HG03354 (cell line): Measurements from ENCODE around the gene TMF1.
A peak's percentile ranks its signal among the peaks of the same experiment; 100 is the strongest.

Source experiments
- ATAC-seq: cut with Tn5 transposase; IDR thresholded peaks from one replicate; pipeline ENCODE4 v1.9.1; 2021; ENCODE audit warnings: mild to moderate bottlenecking; ENCODE audit not compliant: unreplicated experiment, poor library complexity, severe bottlenecking

TMF1 gene

DNA sequence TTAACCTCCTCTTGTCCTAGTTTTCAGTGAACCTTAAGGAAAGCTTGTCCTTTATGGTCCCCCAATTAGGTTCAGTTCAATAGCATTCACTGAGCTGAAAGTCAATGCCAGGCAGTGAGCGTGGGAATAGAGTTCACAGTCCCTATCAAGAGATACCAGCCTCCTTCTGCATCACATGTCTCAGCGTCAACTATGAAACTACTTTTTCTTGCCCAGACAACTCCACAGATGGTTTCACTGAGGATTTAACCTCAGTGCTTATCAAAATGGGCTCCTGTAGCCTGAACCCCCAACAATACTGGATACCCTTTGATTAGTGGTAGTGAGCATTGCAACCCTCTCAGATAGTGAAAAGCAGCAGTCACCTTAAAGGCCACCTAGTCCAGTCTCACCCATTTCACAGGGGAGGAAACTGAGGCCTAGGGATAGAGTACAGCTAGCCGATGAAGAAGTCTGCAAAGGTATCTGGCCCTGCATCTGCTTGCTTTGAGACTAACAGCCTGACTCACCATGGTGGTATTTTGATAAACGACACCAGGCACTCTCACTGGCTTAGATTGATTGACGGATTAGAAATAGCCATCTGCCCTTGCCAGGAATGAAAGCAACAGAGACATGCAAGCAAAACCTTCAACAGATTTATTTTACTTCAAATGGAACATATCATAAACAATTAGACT is 29.6 kb upstream of the TMF1 start:
- ATAC-seq: no peak

DNA sequence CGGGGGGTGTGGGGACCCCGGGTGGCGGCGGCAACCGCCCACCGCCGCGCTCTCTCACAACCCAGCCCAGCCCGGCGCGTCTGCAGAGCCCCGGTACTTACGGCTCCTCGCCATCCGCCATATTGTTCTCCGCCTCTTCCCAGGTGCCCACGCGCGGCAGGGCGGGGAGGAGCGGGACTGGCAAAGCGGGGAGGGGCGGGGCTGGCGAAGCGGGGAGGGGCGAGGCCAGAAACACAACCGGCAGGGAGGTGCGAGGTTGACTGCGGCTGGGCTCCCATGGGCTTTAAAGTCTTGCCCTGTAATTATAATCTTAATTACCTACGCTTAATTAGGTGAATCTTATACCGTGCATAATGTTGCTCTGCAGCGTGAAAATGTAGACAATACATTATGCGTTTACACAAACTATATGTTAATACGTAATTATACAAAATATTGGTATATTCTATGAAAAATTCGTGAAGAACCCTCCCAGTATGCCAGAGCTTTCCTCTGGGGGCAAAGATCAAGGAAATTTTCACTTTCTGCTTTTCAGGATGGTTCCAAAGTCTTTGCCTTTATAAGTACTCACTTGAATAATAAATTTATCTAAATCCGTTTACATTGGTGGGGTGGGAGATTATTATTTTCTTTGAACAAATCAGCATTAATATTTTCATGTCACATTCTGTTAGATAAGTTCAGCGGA is 28.2 kb upstream of the TMF1 start, which contains the start of gene UBA3:
Gene UBA3 (minus strand): TSS at position 133 of the 688 bp plus-strand sequence. CDS start 12 bp downstream, at position 121.
- peak; percentile 62 for ATAC-seq

DNA sequence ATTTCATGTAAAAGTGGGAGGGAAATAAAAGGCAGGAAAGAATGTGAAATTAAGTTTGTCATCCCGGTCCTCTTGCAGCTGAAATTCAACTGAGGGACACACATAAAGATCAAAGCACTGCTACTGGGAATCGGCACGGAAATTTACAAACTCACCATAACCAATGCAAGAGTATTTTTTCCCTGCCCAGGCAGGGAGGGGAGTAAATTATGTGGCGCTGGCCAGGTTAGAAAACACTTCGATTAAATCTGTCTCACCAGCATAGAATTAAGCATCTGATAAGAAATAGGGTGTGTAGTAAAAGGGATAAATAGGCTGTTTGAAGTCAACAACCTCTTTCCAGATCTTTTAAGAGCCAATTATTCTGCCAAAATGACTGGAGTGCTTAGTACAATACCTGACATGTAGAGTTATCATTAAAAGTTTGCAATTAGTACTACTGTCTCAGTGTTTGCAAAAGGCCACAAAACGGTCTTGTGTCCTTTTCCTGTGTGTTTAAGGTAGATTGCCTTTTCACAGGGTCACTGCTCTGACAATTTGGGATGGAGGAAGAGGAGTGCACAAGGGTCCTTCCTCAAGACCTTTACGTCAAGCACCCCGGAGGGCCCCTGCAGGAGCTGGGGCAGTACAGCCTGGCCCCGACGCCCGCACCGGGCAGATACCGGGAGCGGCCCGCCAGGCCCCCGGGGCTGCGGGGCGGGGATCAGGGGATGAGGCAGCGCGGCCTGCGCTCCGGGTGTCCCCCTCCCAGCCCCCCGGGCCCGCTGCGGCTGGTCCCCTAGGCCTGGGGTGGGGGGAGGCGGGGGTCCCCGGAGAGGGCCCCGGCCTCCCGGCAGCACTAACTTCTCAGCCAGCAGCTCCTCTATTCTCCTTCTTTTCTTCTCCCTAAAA is 27.4 kb upstream of the TMF1 start:
- peak; percentile 27 for ATAC-seq

DNA sequence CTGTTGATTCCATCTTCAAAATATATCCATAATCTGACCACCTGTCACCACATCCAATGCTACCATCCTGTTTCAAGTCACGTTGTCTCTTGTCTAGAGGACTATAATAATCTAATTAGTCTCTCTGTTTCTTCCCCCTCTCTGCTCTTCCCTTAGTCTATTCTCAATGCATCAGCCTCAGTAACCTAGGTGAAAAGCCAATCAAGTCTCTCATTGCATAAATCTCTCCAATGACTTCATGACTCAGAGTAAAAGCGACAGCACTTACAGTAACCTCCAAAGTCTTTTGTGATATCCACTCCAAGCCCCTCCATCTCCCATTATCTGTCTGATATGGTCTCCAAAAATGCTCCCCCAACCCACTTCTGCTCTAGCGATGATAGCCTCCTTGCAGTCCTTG is 20.8 kb upstream of the TMF1 start:
- ATAC-seq: no peak

DNA sequence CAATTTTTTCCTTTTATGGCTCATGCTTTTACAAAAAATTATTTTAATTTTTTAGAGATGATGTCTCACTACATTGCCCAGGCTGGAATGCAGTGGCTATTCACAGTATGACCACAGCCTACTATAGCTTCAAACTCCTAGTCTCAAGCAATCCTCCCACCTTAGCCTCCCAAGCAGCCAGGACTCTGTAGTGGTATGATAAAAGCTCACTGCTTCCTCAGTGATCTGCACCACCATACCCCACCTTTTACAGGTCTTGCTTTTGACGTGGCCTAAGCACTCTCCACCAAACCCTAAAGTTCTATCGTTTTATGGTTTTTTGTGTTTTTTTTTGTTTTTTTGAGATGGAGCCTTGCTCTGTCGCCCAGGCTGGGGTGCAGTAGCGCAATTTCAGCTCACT is 14.0 kb upstream of the TMF1 start:
- no peak for ATAC-seq

DNA sequence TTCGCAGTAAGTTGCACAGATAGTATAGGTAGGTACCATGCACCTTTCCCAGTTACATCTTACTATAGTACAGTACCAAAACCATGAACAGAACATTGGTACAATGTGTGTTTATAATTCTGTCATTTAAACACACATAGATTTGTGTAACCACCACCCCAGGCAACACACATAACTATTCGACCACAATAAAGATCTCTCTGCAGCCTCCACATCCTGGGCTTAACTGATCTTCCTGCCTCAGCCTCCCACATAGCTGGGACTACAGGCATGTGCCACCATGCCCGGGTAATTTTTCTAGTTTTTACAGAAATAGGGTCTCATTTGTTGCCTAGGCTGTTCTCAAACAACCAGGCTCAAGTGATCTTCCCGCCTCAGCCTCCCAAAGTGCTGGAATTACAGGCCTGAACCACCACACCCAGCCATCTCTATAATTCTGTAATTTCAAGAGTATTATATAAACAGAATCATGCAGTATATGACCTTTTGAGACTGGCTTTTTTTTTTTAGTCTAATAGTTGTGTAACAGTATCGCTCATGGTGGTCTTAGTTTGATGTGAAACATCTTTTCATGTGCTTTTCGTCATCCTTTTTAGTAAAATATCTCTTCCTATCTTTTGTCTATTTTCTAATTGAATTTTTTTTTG is 13.3 kb upstream of the TMF1 start:
- no peak for ATAC-seq

DNA sequence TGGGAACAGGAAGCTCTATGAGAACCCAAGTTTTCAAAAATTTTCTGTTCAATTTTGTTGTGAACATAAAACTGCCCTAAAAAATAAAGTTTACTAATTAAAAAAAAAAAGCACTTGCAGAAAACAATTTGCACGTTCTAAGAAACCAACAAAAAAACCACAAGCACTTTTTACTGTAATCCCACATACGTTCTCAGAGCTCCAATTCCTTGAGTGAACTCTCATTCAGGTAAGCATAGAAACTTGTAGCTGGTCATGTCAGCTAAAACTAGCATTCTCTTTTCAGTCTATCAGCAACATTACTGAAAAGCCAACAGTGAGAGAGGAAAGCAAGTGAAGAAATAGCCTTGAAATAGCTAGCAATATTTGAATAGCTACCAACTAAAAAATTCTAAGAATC is 11.5 kb upstream of the TMF1 start:
- no peak for ATAC-seq

DNA sequence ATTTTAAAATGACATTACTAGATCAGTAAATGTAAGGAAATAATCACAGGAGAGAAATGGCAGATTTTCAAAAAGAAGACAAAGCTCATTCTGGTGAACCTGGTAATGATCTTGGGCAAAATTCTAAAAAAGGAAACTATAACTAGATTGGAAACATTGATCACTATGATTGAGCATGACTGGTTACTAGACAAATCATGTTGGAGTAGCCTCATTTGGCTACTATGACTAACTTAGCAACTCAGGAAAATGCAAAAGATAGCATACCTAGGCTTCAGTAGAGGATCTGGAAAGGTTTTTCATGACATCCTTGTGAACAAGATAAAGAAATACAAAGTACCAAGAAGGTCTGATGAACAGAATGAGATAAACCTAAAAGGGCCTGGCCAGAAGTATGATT is 7.6 kb upstream of the TMF1 start:
- ATAC-seq: no peak

DNA sequence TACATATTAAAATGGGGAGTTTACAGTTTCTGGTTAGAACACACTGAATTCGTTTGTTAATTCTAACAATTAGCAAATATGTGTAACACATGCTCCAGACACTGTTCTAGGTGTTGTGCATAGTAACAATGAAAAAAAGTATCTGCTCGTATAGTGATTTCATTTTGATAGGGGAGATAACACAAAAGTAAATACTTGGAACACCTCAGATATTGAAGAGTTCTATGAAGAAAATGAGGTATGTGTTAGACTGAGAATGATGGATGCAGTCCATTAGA is 6.8 kb upstream of the TMF1 start:
- no peak for ATAC-seq

DNA sequence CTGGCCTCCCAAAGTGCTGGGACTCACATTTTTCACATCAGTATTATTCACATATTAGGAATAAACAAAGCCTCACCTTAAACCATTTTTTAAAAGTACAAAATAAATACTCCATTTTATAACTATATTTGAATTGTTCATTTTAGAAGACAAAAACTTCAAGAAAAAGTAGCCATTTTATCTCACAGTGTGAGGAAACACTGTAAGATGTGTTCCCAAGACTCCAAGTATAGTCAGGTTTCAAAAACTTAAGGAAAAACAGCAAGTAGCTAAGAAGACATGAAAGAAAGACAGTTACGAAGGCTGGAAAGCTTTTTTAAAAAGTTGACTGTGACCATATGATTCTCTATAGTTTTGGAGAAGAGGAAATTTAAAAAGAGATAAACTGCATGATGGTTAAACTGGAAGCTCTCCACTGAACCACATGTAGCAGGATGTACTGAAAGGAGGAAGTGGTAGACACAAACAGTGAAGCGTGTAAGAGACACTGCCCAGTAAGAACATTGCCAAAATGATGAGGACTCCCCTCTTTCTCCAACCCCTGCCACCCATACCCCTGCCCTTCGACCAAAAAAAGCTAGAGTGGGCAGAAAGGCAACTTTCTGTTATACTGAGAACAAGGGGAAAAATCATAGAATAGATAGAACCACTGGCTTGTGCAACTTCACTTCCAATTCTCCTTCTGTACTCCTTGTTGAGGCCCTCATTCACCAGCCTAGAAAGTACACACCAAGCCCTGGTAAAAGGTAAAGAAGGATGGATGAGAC is 6.2 kb upstream of the TMF1 start:
- ATAC-seq: peak; percentile 99

DNA sequence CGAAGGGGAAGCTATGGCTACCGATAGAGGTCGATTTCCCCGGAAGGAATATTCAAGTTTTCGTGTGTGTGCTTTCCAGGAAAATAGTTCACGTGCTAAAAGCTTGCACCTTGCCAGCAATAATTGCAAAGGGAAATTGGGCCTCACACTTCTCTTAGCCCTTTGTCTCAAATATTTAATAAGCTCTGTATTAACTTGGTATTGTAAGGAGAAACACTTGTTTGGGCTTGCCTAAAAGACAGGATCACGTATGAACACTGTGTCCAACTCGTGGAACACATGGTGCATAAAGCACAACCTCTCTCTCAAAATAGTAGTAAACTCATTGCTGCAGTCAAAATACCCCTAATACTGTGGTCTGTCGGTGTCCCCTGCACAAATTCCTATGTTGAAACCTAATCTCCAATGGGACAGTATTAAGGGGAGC is 352 bp upstream of the TMF1 start:
- ATAC-seq: peak; percentile 7

DNA sequence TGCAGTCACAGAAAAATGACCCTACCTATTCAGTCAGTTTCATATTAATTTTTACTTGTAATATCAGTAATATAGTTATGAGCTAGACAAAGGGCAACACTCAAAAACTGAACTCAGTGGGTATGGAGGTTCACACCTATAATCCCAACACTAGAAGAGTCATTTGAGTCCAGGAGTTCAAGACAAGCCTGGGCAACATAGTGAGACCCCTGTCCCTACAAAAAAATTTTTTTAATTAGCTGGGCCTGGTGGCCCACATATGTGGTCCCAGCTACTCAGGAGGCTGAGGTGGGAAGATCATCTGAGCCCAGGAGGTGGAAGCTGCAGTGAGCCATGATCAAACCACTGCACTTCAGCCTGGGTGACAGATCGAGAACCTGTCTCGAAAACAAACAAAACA is 3.1 kb downstream of the TMF1 start:
- no peak for ATAC-seq

DNA sequence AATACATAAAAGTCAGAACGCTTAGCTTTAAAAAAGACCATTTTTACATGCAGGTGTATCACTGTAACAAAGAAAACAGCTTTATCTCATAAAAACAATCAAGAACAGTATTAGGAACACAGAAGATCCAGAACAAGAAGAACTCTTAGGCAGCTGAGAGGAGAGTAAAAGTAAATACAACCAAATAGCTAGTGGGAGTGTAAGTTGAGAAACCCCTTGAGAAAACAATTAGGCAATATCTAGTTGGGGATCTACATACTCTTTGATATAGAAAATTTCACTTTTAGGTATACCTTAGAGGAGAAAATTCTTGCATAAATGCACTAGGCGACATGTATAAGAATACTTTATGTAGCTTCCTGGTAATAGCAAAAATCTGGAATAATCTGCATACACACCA is 7.5 kb downstream of the TMF1 start:
- no peak for ATAC-seq

DNA sequence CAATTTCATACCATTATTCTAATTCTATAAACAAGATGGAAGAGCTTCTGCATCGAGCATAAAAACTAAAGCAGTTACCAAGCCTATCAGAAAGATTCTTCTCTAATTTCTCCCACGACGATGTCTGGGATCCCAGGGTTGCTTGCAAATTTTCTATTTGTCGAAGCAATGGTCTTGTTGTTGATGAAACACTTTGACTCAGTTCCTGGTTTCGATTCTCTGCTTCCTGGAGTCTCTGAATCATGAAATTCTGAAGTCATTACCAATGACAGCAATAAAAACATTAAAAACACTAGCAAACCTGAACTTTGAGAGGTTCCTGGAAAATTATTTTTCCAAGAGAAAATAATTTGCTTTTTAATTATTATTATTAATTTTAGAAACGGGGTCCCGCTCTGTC is 18.7 kb downstream of the TMF1 start:
- no peak for ATAC-seq

DNA sequence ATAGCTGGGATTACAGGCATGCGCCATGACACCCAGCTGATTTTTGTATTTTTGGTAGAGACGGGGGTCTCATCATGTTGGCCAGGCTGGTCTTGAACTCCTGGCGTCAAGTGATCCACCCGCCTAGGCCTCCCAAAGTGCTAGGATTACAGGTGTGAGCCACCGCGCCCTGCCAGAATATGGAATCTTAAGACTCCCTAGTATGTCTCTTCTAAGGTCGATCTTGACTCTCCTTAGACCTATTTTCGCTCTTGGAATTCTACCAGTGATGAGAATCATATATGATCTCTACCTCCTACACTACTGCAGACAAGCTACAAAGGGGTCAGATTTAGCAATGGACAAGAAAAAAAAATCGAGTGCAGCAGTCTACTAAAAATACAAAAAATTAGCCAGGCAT is 19.4 kb downstream of the TMF1 start:
- no peak for ATAC-seq

DNA sequence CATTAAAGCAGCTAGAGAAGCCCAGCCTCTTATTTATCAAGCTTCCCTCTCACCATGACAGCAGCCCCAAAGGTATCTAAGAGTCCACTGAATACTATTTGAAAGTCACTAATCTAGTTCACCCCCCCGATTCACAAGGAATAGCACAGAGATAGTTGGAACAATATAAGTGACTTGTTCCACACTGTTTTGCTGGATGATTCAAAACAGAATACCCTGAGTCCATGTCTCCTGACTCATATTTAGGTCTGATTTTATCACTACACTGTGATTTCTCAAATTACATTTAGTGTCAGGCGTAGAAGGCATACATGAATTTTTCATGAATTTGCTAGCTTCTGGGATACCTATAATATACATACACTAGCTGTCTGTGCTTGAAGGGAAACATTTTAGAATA is 20.0 kb downstream of the TMF1 start:
- no peak for ATAC-seq

DNA sequence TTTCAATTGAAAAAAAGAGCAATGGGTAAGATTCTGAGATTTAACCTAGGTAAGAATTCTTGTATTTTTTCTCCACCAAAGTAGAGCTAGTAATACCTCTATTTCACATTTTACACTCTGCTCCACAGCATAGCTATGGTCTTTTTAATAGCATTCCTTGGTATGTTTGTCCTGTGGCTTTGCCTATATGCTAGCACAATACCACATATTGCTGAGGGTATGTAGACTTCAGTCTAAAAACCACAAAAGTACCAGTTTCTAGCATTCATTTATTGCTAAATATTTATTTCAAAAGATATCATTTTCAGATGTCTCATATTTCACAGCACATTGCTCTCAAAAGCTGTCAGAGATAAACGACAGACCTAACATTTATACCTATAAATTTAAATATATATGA is 20.5 kb downstream of the TMF1 start:
- no peak for ATAC-seq

DNA sequence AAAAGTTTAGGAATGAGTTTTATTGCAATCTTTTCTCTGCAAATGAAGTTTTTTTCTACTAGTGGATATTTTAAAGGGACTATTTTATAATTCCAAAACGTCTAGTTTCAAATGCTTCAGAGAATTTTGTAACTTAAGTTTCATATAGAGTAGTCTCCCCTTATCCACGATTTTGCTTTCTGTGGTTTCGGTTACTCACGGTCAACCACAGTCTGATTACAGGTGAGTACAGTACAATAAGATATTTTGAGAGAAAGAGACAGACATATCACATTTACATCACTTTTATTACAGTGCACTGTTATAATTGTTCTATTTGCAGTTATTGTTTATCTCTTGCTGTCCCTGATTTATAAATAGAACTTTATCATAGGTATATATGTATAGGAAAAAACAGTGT is 31.3 kb downstream of the TMF1 start:
- ATAC-seq: no peak

DNA sequence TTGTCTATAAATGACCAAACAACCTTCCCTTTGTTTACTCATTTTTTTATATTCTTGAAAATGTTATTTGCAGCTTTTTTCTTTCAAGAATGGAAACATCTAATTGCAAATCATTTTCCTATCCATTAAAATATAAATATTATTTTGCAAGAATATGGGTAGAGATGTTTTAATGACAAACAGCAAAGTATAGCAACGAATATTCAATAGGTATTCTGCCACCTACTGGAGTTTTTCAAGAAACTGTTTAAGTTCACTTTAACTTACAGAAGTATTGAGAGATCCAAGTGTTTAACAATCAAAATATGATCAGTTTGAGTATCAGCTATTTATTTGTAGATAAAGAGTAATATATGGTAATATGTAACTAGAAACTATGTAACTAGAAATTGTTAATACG is 31.7 kb downstream of the TMF1 start:
- ATAC-seq: peak; percentile 44

DNA sequence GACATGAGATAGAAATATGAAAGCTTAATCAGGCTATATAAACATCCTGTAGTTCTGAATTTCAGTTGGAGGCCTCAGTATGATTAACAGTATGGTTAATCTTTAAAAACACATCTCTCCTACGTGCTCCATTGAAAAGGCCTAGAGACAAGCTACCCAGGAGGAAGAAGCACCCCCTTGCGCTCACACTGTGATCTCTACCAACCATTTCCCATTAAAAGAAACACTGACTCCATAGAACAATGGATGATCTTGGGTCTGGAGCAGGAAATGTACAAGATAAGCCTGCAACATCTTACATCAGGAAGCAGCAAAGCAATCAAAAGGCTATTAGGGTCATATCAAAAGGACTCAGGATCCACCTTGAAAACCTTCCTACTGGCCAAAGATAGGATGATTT is 35.2 kb downstream of the TMF1 start:
- ATAC-seq: no peak
